ENCODE measurements around the gene RHOBTB3. TPM values are rescaled to one million over a fixed set of nuclear protein-coding genes. Genes with fewer than 3 reads are reported as not detected.

Gene RHOBTB3
- total and polyA plus RNA-seq, 2 donors (not counting 1 experiment from before 2014, with no cell fraction given) = 337 to 338 TPM

GRCh38 chr5:95725937-95726810 is 5.0 kb upstream of the RHOBTB3 start:
- no peaks in the 10 kb centered on the region for H4K20me1 ChIP-seq (ENCODE audit: control insufficient read depth, extremely low read depth, insufficient read depth, low read length)
- peaks cover 26% of the 10 kb centered on the region for H3K4me1 ChIP-seq (ENCODE audit: control insufficient read depth, extremely low read depth, insufficient read depth, low read length)
- peak overlapping the region; percentile 73 for H3K4me2 ChIP-seq (ENCODE audit: extremely low read depth, insufficient read depth, low read length)
- peak overlapping the region; percentile 26 for H3K9ac ChIP-seq (ENCODE audit: insufficient read depth, low read length)
- peak overlapping the region; percentile 50 for H3K27ac ChIP-seq (ENCODE audit: insufficient read depth, low read length)
- no peak overlapping the region for H2AFZ ChIP-seq (ENCODE audit: low read length)
- H3K9me3 ChIP-seq (ENCODE audit: control insufficient read depth, insufficient read depth, low read depth, low read length) = no peaks in the 10 kb centered on the region
- DNase-seq (ENCODE audit: low read depth in 2 of 2) = peak; percentile 62 to 70
- H3K27me3 ChIP-seq (ENCODE audit: control insufficient read depth, insufficient read depth, low read length) = no peaks in the 10 kb centered on the region
- H3K4me3 ChIP-seq (replicated peaks in 1 of 4; ENCODE audit: control extremely low read depth in 1 of 4, insufficient read depth in 1 of 4, low read depth in 3 of 4, low read length in 4 of 4) = peak overlapping the region; percentile 5 to 22 (median 14)
- peaks cover under 1% of the 10 kb centered on the region for H3K79me2 ChIP-seq (ENCODE audit: control insufficient read depth, insufficient read depth, low read length)
- H3K36me3 ChIP-seq (ENCODE audit: control insufficient read depth, insufficient read depth, low read length) = no peaks in the 10 kb centered on the region
- TF ChIP-seq EZH2 (IDR thresholded peaks at IDR 0.05; ENCODE audit: low read length, missing control alignments) = no peak
- TF ChIP-seq, protein P1, sequence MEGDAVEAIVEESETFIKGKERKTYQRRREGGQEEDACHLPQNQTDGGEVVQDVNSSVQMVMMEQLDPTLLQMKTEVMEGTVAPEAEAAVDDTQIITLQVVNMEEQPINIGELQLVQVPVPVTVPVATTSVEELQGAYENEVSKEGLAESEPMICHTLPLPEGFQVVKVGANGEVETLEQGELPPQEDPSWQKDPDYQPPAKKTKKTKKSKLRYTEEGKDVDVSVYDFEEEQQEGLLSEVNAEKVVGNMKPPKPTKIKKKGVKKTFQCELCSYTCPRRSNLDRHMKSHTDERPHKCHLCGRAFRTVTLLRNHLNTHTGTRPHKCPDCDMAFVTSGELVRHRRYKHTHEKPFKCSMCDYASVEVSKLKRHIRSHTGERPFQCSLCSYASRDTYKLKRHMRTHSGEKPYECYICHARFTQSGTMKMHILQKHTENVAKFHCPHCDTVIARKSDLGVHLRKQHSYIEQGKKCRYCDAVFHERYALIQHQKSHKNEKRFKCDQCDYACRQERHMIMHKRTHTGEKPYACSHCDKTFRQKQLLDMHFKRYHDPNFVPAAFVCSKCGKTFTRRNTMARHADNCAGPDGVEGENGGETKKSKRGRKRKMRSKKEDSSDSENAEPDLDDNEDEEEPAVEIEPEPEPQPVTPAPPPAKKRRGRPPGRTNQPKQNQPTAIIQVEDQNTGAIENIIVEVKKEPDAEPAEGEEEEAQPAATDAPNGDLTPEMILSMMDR (conservative IDR thresholded peaks at IDR 0.05 in 1 of 2, IDR thresholded peaks at IDR 0.05 in 1 of 2; ENCODE audit: low read depth in 1 of 2, low read length in 2 of 2) = no peak

GRCh38 chr5:95726811-95727763 is 4.0 kb upstream of the RHOBTB3 start:
- H3K4me1 ChIP-seq (ENCODE audit: control insufficient read depth, extremely low read depth, insufficient read depth, low read length) = peaks cover 26% of the 10 kb centered on the region
- no peak overlapping the region for H3K9ac ChIP-seq (ENCODE audit: insufficient read depth, low read length)
- no peaks in the 10 kb centered on the region for H3K36me3 ChIP-seq (ENCODE audit: control insufficient read depth, insufficient read depth, low read length)
- no peaks in the 10 kb centered on the region for H3K9me3 ChIP-seq (ENCODE audit: control insufficient read depth, insufficient read depth, low read depth, low read length)
- peaks cover 9% of the 10 kb centered on the region for H3K79me2 ChIP-seq (ENCODE audit: control insufficient read depth, insufficient read depth, low read length)
- H2AFZ ChIP-seq (ENCODE audit: low read length) = no peak overlapping the region
- TF ChIP-seq EZH2 (IDR thresholded peaks at IDR 0.05; ENCODE audit: low read length, missing control alignments) = no peak
- TF ChIP-seq, protein P1 (conservative IDR thresholded peaks at IDR 0.05 in 1 of 2, IDR thresholded peaks at IDR 0.05 in 1 of 2; ENCODE audit: low read depth in 1 of 2, low read length in 2 of 2) = no peak
- DNase-seq (ENCODE audit: low read depth in 2 of 2) = peak in 1 of 2 donors; percentile 7
- H3K27me3 ChIP-seq (ENCODE audit: control insufficient read depth, insufficient read depth, low read length) = no peaks in the 10 kb centered on the region
- no peaks in the 10 kb centered on the region for H4K20me1 ChIP-seq (ENCODE audit: control insufficient read depth, extremely low read depth, insufficient read depth, low read length)
- peak overlapping the region; percentile 73 for H3K4me2 ChIP-seq (ENCODE audit: extremely low read depth, insufficient read depth, low read length)
- peak overlapping the region; percentile 50 for H3K27ac ChIP-seq (ENCODE audit: insufficient read depth, low read length)
- peak overlapping the region in 1 of 4 experiments; percentile 5 for H3K4me3 ChIP-seq (replicated peaks in 1 of 4; ENCODE audit: control extremely low read depth in 1 of 4, insufficient read depth in 1 of 4, low read depth in 3 of 4, low read length in 4 of 4)

- peak; percentile 42 to 83 for DNase-seq (ENCODE audit: low read depth in 2 of 2)
- Histone ChIP-seq H3K4me2 (ENCODE audit: extremely low read depth, insufficient read depth, low read length) (peak overlapping the region; percentile 54), H3K27ac (ENCODE audit: insufficient read depth, low read length) (no peak overlapping the region)
These were observed 3.4 kb upstream of the RHOBTB3 start for GRCh38 chr5:95727764-95728191.

More at GRCh38 chr5:95727764-95728191, 3.4 kb upstream of the RHOBTB3 start:
- no peak for TF ChIP-seq EZH2 (IDR thresholded peaks at IDR 0.05; ENCODE audit: low read length, missing control alignments)
- TF ChIP-seq, protein P1 (conservative IDR thresholded peaks at IDR 0.05 in 1 of 2, IDR thresholded peaks at IDR 0.05 in 1 of 2; ENCODE audit: low read depth in 1 of 2, low read length in 2 of 2) = no peak
- Histone ChIP-seq H3K4me1 (ENCODE audit: control insufficient read depth, extremely low read depth, insufficient read depth, low read length) (peaks cover 26% of the 10 kb centered on the region), H3K9ac (ENCODE audit: insufficient read depth, low read length) (no peak overlapping the region), H3K4me3 (replicated peaks in 1 of 4; ENCODE audit: control extremely low read depth in 1 of 4, insufficient read depth in 1 of 4, low read depth in 3 of 4, low read length in 4 of 4) (no peak overlapping the region), H3K27me3 (ENCODE audit: control insufficient read depth, insufficient read depth, low read length) (no peaks in the 10 kb centered on the region), H3K36me3 (ENCODE audit: control insufficient read depth, insufficient read depth, low read length) (no peaks in the 10 kb centered on the region), H3K79me2 (ENCODE audit: control insufficient read depth, insufficient read depth, low read length) (peaks cover 16% of the 10 kb centered on the region), H4K20me1 (ENCODE audit: control insufficient read depth, extremely low read depth, insufficient read depth, low read length) (no peaks in the 10 kb centered on the region), H3K9me3 (ENCODE audit: control insufficient read depth, insufficient read depth, low read depth, low read length) (no peaks in the 10 kb centered on the region), H2AFZ (ENCODE audit: low read length) (no peak overlapping the region)

Data from fibroblast of lung (primary cell).